H9 (cell line): ENCODE data around the gene AFAP1L1. TPM values are rescaled to one million over a fixed set of nuclear protein-coding genes. Genes with fewer than 3 reads are reported as not detected.

Experiments used
- DNase-seq: peaks from one replicate; pipeline ENCODE4 v3.0.0-alpha.2; 2017
- H2AFZ ChIP-seq: one replicate; pipeline ENCODE4 v1.6.1; 2013; ENCODE audit warnings: mild to moderate bottlenecking, low read length, control low read depth, moderate library complexity
- H2AK5ac ChIP-seq: 2 replicates; pipeline ENCODE4 v1.6.1; 2013; ENCODE audit warnings: low read length, control low read depth, mixed read lengths; ENCODE audit not compliant: insufficient read length
- H2BK120ac ChIP-seq: one replicate; pipeline ENCODE4 v1.6.1; 2013; ENCODE audit warnings: low read depth, mild to moderate bottlenecking, low read length, control low read depth, inconsistent platforms; ENCODE audit not compliant: poor library complexity, severe bottlenecking
- H2BK12ac ChIP-seq: 2 replicates; pipeline ENCODE4 v1.6.1; 2013; ENCODE audit warnings: low read length, control low read depth, mixed read lengths, low read depth; ENCODE audit not compliant: insufficient read length
- H2BK15ac ChIP-seq: 2 replicates; pipeline ENCODE4 v1.6.1; 2013; ENCODE audit warnings: low read depth, low read length, control low read depth
- H2BK20ac ChIP-seq: one replicate; pipeline ENCODE4 v1.6.1; 2013; ENCODE audit warnings: low read depth, mild to moderate bottlenecking, low read length, control low read depth, inconsistent platforms; ENCODE audit not compliant: poor library complexity, severe bottlenecking
- H2BK5ac ChIP-seq: 2 replicates; pipeline ENCODE4 v1.6.1; 2013; ENCODE audit warnings: low read length, control low read depth, mixed read lengths; ENCODE audit not compliant: insufficient read length
- H3K14ac ChIP-seq: 2 replicates; pipeline ENCODE4 v1.6.1; 2013; ENCODE audit warnings: low read length, control low read depth; ENCODE audit not compliant: insufficient read depth
- H3K18ac ChIP-seq: 2 replicates; pipeline ENCODE4 v1.6.1; 2013; ENCODE audit warnings: low read depth, mild to moderate bottlenecking, mixed read lengths, low read length, control low read depth; ENCODE audit not compliant: insufficient read length
- H3K23ac ChIP-seq: 2 replicates; pipeline ENCODE4 v1.6.1; 2013; ENCODE audit warnings: low read length, control low read depth, mixed read lengths, low read depth; ENCODE audit not compliant: insufficient read length
- H3K23me2 ChIP-seq: 2 replicates; pipeline ENCODE4 v1.6.1; 2013; ENCODE audit warnings: low read depth, mild to moderate bottlenecking, mixed read lengths, low read length, control low read depth; ENCODE audit not compliant: insufficient read length, poor library complexity, severe bottlenecking
- H3K27ac ChIP-seq: 2 replicates; pipeline ENCODE4 v1.5.1; 2013; ENCODE audit warnings: low read length, control low read depth, mixed read lengths, low read depth; ENCODE audit not compliant: insufficient read length
- H3K27me3 ChIP-seq: 2 replicates; pipeline ENCODE4 v1.6.1; 2013; ENCODE audit warnings: low read length, control low read depth, inconsistent platforms; ENCODE audit not compliant: insufficient read depth
- H3K4ac ChIP-seq: 2 replicates; pipeline ENCODE4 v1.6.1; 2013; ENCODE audit warnings: low read depth, mild to moderate bottlenecking, control low read depth, inconsistent platforms, low read length, moderate library complexity
- H3K4me1 ChIP-seq: 2 replicates; pipeline ENCODE4 v1.6.1; 2013; ENCODE audit warnings: low read length, control low read depth, inconsistent platforms; ENCODE audit not compliant: insufficient read depth
- H3K4me2 ChIP-seq: 2 replicates; pipeline ENCODE4 v1.6.1; 2013; ENCODE audit warnings: low read length, control low read depth, mixed read lengths; ENCODE audit not compliant: insufficient read length, insufficient read depth
- H3K56ac ChIP-seq: 2 replicates; pipeline ENCODE4 v1.6.1; 2013; ENCODE audit warnings: low read depth, mild to moderate bottlenecking, mixed read lengths, low read length, control low read depth; ENCODE audit not compliant: insufficient read length
- H3K79me1 ChIP-seq: 2 replicates; pipeline ENCODE4 v1.6.1; 2013; ENCODE audit warnings: low read depth, mild to moderate bottlenecking, moderate library complexity, low read length, control low read depth, inconsistent platforms; ENCODE audit not compliant: insufficient read depth, poor library complexity, severe bottlenecking
- H3K79me2 ChIP-seq: 2 replicates; pipeline ENCODE4 v1.6.1; 2013; ENCODE audit warnings: low read length, control low read depth, inconsistent platforms; ENCODE audit not compliant: insufficient read depth
- H3K9ac ChIP-seq: 2 replicates; pipeline ENCODE4 v1.6.1; 2013; ENCODE audit warnings: low read length, control low read depth, mixed read lengths; ENCODE audit not compliant: insufficient read length; ENCODE audit errors: extremely low read depth
- H3K9me3 ChIP-seq: one replicate; pipeline ENCODE4 v1.6.1; 2013; ENCODE audit warnings: low read depth, low read length, inconsistent platforms; ENCODE audit not compliant: control insufficient read depth
- H3T11ph ChIP-seq: one replicate; pipeline ENCODE4 v1.6.1; 2013; ENCODE audit warnings: mild to moderate bottlenecking, low read length, control low read depth, inconsistent platforms
- H4K20me1 ChIP-seq: one replicate; pipeline ENCODE4 v1.6.1; 2013; ENCODE audit not compliant: control insufficient read depth, insufficient read length, insufficient read depth
- H4K5ac ChIP-seq: 2 replicates; pipeline ENCODE4 v1.6.1; 2013; ENCODE audit warnings: low read depth, mild to moderate bottlenecking, mixed read lengths, low read length, control low read depth; ENCODE audit not compliant: insufficient read length
- H4K8ac ChIP-seq: replicated peaks from 2 replicates; pipeline ENCODE4 v1.6.1; 2013; ENCODE audit warnings: low read length, control low read depth, mixed read lengths, low read depth; ENCODE audit not compliant: insufficient read length
- H4K91ac ChIP-seq: 2 replicates; pipeline ENCODE4 v1.6.1; 2013; ENCODE audit warnings: low read depth, mild to moderate bottlenecking, moderate library complexity, mixed read lengths, low read length, control low read depth; ENCODE audit not compliant: insufficient read length
- H3K27ac Mint-ChIP-seq, 3 experiments: 2 replicates in 2 of 3; 3 replicates in 1 of 3; pipeline ENCODE4 v1.8.0; 2020 to 2021; ENCODE audit warnings: mixed read lengths in 3 of 3, mild to moderate bottlenecking in 1 of 3, moderate library complexity in 1 of 3
- H3K27me3 Mint-ChIP-seq: 2 replicates; pipeline ENCODE4 v1.8.0; 2021; ENCODE audit warnings: low read depth, mild to moderate bottlenecking, moderate library complexity, mixed read lengths
- H3K36me3 Mint-ChIP-seq, 3 experiments: 2 replicates in 2 of 3; 3 replicates in 1 of 3; pipeline ENCODE4 v1.8.0; 2020 to 2021; ENCODE audit warnings: low read depth in 3 of 3, mixed read lengths in 3 of 3; ENCODE audit not compliant: insufficient read depth in 1 of 3
- H3K4me1 Mint-ChIP-seq, 2 experiments: 2 replicates each; pipeline ENCODE4 v1.8.0; 2020; ENCODE audit warnings: mixed read lengths in 2 of 2
- H3K4me3 Mint-ChIP-seq, 2 experiments: 2 replicates in 1 of 2; 3 replicates in 1 of 2; pipeline ENCODE4 v1.8.0; 2020 to 2021; ENCODE audit warnings: mild to moderate bottlenecking in 2 of 2, mixed read lengths in 2 of 2, moderate library complexity in 1 of 2
- H3K9me3 Mint-ChIP-seq, 2 experiments: 2 replicates in 1 of 2; 3 replicates in 1 of 2; pipeline ENCODE4 v1.8.0; 2020; ENCODE audit warnings: mild to moderate bottlenecking in 2 of 2, mixed read lengths in 2 of 2, moderate library complexity in 1 of 2
- CTCF ChIP-seq: fragments of 200-600 bp; sonication (generic); conservative IDR thresholded peaks from 3 replicates; pipeline ENCODE4 v1.8.0; 2021; ENCODE audit warnings: antibody characterized with exemption, mild to moderate bottlenecking
- WGBS: extraction: QIAGEN DNeasy Blood & Tissue Kit; methylation state at CpG from one replicate; pipeline ENCODE4 v1.1.7; 2013; ENCODE audit warnings: missing lambda C conversion rate, low lambda C conversion rate, mixed read lengths; ENCODE audit not compliant: insufficient read length; ENCODE audit errors: extremely low coverage; 5-methylcytosine and 5-hydroxymethylcytosine counted together
- total RNA-seq: library from RNA; stranded (reverse); gene quantifications from 2 replicates; pipeline ENCODE4 v1.2.1, GENCODE V29; 2021

The AFAP1L1 gene
- total RNA-seq, 1 experiment from 2014 or later: 1.8 TPM

DNA sequence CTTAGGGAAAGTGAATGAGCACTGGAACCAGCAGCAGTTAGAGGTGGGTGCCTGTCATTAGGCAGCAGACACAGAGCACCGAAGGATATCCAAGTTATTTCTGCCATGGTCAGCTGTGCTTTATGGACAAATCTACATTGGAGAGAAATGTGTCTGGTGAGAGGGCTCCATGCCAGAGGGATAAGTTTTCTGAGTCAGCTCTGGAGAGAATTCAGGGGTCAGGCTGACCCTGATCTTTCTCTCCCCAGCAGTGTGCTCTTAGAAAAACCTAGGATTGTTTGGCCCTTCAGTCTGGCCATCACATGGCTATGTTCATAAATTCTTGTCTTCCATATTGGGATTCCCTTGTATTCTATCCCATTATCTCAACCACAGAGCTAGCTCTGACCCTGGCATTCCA lies 116.3 kb downstream of the AFAP1L1 start:
- H3K4me2 ChIP-seq: no peak overlapping the region
- H3K4me1 Mint-ChIP-seq: peaks cover 2 to 3% of the 10 kb centered on the region in 2 experiments
- H3K4me3 Mint-ChIP-seq: no peak overlapping the region
- H4K91ac ChIP-seq: no peak overlapping the region
- no peaks in the 10 kb centered on the region; the same call in 1 of the 2 replicates for H3K27me3 Mint-ChIP-seq
- H2BK15ac ChIP-seq: no peak overlapping the region
- no peaks in the 10 kb centered on the region for H3K27me3 ChIP-seq
- H3K23ac ChIP-seq: no peak overlapping the region
- no peaks in the 10 kb centered on the region for H3K79me1 ChIP-seq
- H2BK120ac ChIP-seq: no peak overlapping the region
- H3K36me3 Mint-ChIP-seq: no peaks in the 10 kb centered on the region; a peak in 1 of 7 replicates
- no peak overlapping the region for H4K8ac ChIP-seq
- no peak overlapping the region for H3T11ph ChIP-seq
- no peak overlapping the region for H3K27ac ChIP-seq
- no peak overlapping the region for H3K27ac Mint-ChIP-seq
- no peaks in the 10 kb centered on the region for H3K4me1 ChIP-seq
- no peak overlapping the region for H2AK5ac ChIP-seq
- H3K9me3 Mint-ChIP-seq: no peaks in the 10 kb centered on the region; a peak in 1 of 5 replicates
- H3K18ac ChIP-seq: no peak overlapping the region
- no peak overlapping the region for H2BK12ac ChIP-seq
- H3K56ac ChIP-seq: no peak overlapping the region
- H3K4ac ChIP-seq: no peak overlapping the region
- no peaks in the 10 kb centered on the region for H4K20me1 ChIP-seq
- H3K9me3 ChIP-seq: no peaks in the 10 kb centered on the region
- H2AFZ ChIP-seq: no peak overlapping the region
- H3K14ac ChIP-seq: no peak overlapping the region
- no peaks in the 10 kb centered on the region for H3K23me2 ChIP-seq
- no peak for TF ChIP-seq CTCF
- no peak for DNase-seq
- H2BK5ac ChIP-seq: no peak overlapping the region
- no peak overlapping the region for H2BK20ac ChIP-seq
- no peak overlapping the region for H4K5ac ChIP-seq
- no CpG with 5 or more reads among the region's 1 CpG for WGBS
- H3K79me2 ChIP-seq: no peaks in the 10 kb centered on the region
- H3K9ac ChIP-seq: no peak overlapping the region
